Measurements from ENCODE around the gene COX20. TPM values are rescaled to one million over a fixed set of nuclear protein-coding genes. Genes with fewer than 3 reads are reported as not detected.

Gene COX20
- polyA plus RNA-seq, 3 donors: 15.8 to 21.6 (median 17.9) TPM

- Histone ChIP-seq H3K79me2 (ENCODE audit: insufficient read depth, low read length) (peaks cover 93% of the 10 kb centered on the region), H3K9me3 (replicated peaks in 1 of 2; ENCODE audit: control insufficient read depth in 1 of 2, insufficient read depth in 1 of 2, low read length in 2 of 2) (no peaks in the 10 kb centered on the region), H3K27ac (ENCODE audit: low read depth in 1 of 2, low read length in 2 of 2) (peak overlapping the region in 1 of 2 donors; percentile 6), H3K4me1 (ENCODE audit: control insufficient read depth in 1 of 2, insufficient read depth in 2 of 2, low read length in 2 of 2) (peaks cover 28 to 37% of the 10 kb centered on the region in 2 donors), H3K36me3 (replicated peaks in 1 of 2; ENCODE audit: control insufficient read depth in 1 of 2, insufficient read depth in 2 of 2, low read length in 2 of 2) (peaks cover 95 to 98% of the 10 kb centered on the region in 2 donors), H3K27me3 (ENCODE audit: control insufficient read depth in 2 of 2, insufficient read depth in 2 of 2, low read length in 2 of 2) (no peaks in the 10 kb centered on the region), H4K20me1 (ENCODE audit: insufficient read depth, low read length) (peaks cover 99% of the 10 kb centered on the region), H3K9ac (ENCODE audit: insufficient read depth, low read length, poor library complexity, severe bottlenecking) (no peak overlapping the region), H2AFZ (ENCODE audit: insufficient read depth, low read depth, low read length, poor library complexity, severe bottlenecking) (no peak overlapping the region), H3K4me2 (replicated peaks; ENCODE audit: extremely low read depth, low read length, poor library complexity, severe bottlenecking) (no peak overlapping the region), H3K4me3 (replicated peaks in 1 of 3; ENCODE audit: low read depth in 2 of 3, low read length in 3 of 3) (no peak overlapping the region)
- peaks cover 80 to 91% of the 10 kb centered on the region in 2 donors for H3K36me3 Mint-ChIP-seq
- no CpG with 5 or more reads among the region's 4 CpGs for WGBS (ENCODE audit: insufficient coverage)
- no peak for TF ChIP-seq CTCF (IDR thresholded peaks at IDR 0.05)
- H3K4me3 Mint-ChIP-seq: no peak overlapping the region
- peaks cover 28% of the 10 kb centered on the region for H3K4me1 Mint-ChIP-seq
- peaks cover 0 to 3% (median 0%) of the 10 kb centered on the region in 3 donors for H3K27me3 Mint-ChIP-seq (ENCODE audit: low read depth in 3 of 3)
- intact Hi-C loops (cut with micrococcal nuclease): no loop called here
- no peak for DNase-seq
- no peaks in the 10 kb centered on the region for H3K9me3 Mint-ChIP-seq
- peak overlapping the region in 5 of 7 donors; percentile 0 to 71 (median 21) for H3K27ac Mint-ChIP-seq
Observed at GRCh38 chr1:244851546-244852231, 16.2 kb downstream of the COX20 start.

DNA sequence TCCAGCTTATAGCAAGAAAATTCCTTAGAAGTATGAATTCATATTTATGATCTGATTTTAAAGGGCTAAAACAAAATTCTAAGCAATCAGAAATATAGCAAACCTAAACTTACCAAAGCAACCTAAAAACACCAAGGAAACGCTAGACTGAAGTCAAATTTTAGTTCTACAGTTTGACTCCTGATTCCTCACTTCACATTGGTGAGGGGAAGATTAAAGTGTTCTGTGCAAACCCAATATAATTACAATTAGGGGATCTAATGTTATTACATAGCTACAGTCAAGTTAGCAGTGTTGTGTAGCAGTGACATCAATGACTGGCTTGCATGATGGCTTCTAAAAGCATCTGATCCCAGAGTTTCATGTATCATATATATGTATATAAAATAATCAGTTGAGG lies 17.2 kb downstream of the COX20 start:
- Histone ChIP-seq H3K79me2 (ENCODE audit: insufficient read depth, low read length) (peaks cover 93% of the 10 kb centered on the region), H3K4me1 (ENCODE audit: control insufficient read depth in 1 of 2, insufficient read depth in 2 of 2, low read length in 2 of 2) (peaks cover 36 to 47% of the 10 kb centered on the region in 2 donors), H2AFZ (ENCODE audit: insufficient read depth, low read depth, low read length, poor library complexity, severe bottlenecking) (no peak overlapping the region), H3K9me3 (replicated peaks in 1 of 2; ENCODE audit: control insufficient read depth in 1 of 2, insufficient read depth in 1 of 2, low read length in 2 of 2) (no peaks in the 10 kb centered on the region), H3K4me3 (replicated peaks in 1 of 3; ENCODE audit: low read depth in 2 of 3, low read length in 3 of 3) (no peak overlapping the region), H4K20me1 (ENCODE audit: insufficient read depth, low read length) (peaks cover 99% of the 10 kb centered on the region), H3K4me2 (replicated peaks; ENCODE audit: extremely low read depth, low read length, poor library complexity, severe bottlenecking) (no peak overlapping the region), H3K36me3 (replicated peaks in 1 of 2; ENCODE audit: control insufficient read depth in 1 of 2, insufficient read depth in 2 of 2, low read length in 2 of 2) (peaks cover 96 to 98% of the 10 kb centered on the region in 2 donors), H3K27ac (ENCODE audit: low read depth in 1 of 2, low read length in 2 of 2) (peak overlapping the region in 1 of 2 donors; percentile 6), H3K9ac (ENCODE audit: insufficient read depth, low read length, poor library complexity, severe bottlenecking) (no peak overlapping the region), H3K27me3 (ENCODE audit: control insufficient read depth in 2 of 2, insufficient read depth in 2 of 2, low read length in 2 of 2) (no peaks in the 10 kb centered on the region)
- H3K36me3 Mint-ChIP-seq: peaks cover 85 to 93% of the 10 kb centered on the region in 2 donors
- no peak for DNase-seq
- no peak for TF ChIP-seq CTCF (IDR thresholded peaks at IDR 0.05)
- H3K9me3 Mint-ChIP-seq: no peaks in the 10 kb centered on the region
- intact Hi-C loops (cut with micrococcal nuclease): no loop called here
- peaks cover 0 to 3% (median 0%) of the 10 kb centered on the region in 3 donors for H3K27me3 Mint-ChIP-seq (ENCODE audit: low read depth in 3 of 3)
- H3K27ac Mint-ChIP-seq: peak overlapping the region in 1 of 7 donors; percentile 41
- no CpG with 5 or more reads among the region's 1 CpG for WGBS (ENCODE audit: insufficient coverage)
- H3K4me1 Mint-ChIP-seq: peaks cover 36% of the 10 kb centered on the region
- no peak overlapping the region for H3K4me3 Mint-ChIP-seq
